ENCODE results near the gene DCAKD. TPM values are rescaled to one million over a fixed set of nuclear protein-coding genes. Genes with fewer than 3 reads are reported as not detected.

The DCAKD gene
- total RNA-seq, 4 donors from 2014 or later = 47.7 to 53.2 (median 49.5) TPM

- H3K36me3 ChIP-seq = no peaks in the 10 kb centered on the region
- 90 to 91% methylated on average over 9 of the region's 9 CpGs for WGBS, 2 donors
- H3K4me3 ChIP-seq = no peak overlapping the region
- peaks cover 0 to 60% (median 24%) of the 10 kb centered on the region in 4 donors for H3K4me1 ChIP-seq
- DNase-seq (ENCODE audit: low spot score in 2 of 2) = no peak
- H3K9me3 ChIP-seq = no peaks in the 10 kb centered on the region
- H3K27ac ChIP-seq = no peak overlapping the region
- no peaks in the 10 kb centered on the region for H3K27me3 ChIP-seq
- TF ChIP-seq EP300 (IDR thresholded peaks at IDR 0.05) (no peak), POLR2A (IDR thresholded peaks at IDR 0.05) (no peak), CTCF (IDR thresholded peaks at IDR 0.05) (no peak)
Observed at GRCh38 chr17:45046537-45047125, 4.8 kb downstream of the DCAKD start.

- WGBS, 2 donors = 60 to 66% methylated on average over 18 of the region's 18 CpGs
- Histone ChIP-seq H3K4me1 (peaks cover 0 to 66% (median 22%) of the 10 kb centered on the region in 4 donors), H3K36me3 (no peaks in the 10 kb centered on the region), H3K27me3 (no peaks in the 10 kb centered on the region), H3K27ac (peak overlapping the region in 3 of 4 donors; percentile 38 to 62 (median 59)), H3K4me3 (no peak overlapping the region), H3K9me3 (no peaks in the 10 kb centered on the region)
- TF ChIP-seq EP300 (IDR thresholded peaks at IDR 0.05) = no peak
- no peak for TF ChIP-seq POLR2A (IDR thresholded peaks at IDR 0.05)
- no peak for TF ChIP-seq CTCF (IDR thresholded peaks at IDR 0.05)
- no peak for DNase-seq (ENCODE audit: low spot score in 2 of 2)
Observed at GRCh38 chr17:45043813-45044540, 7.5 kb downstream of the DCAKD start.

GRCh38 chr17:45042346-45043120 lies 8.9 kb downstream of the DCAKD start:
- Histone ChIP-seq H3K27ac (peak overlapping the region in 2 of 4 donors; percentile 12 to 59), H3K4me1 (peaks cover 0 to 64% (median 22%) of the 10 kb centered on the region in 4 donors)

GRCh38 chr17:45040459-45040858 lies 11.0 kb downstream of the DCAKD start:
- peak overlapping the region in 1 of 4 donors; percentile 40 for H3K27ac ChIP-seq
- TF ChIP-seq CTCF (IDR thresholded peaks at IDR 0.05) (no peak), EP300 (IDR thresholded peaks at IDR 0.05) (no peak), POLR2A (IDR thresholded peaks at IDR 0.05) (no peak)
- no peaks in the 10 kb centered on the region for H3K9me3 ChIP-seq

More at GRCh38 chr17:45042346-45043120, 8.9 kb downstream of the DCAKD start:
- TF ChIP-seq POLR2A (IDR thresholded peaks at IDR 0.05) = no peak
- Histone ChIP-seq H3K27me3 (no peaks in the 10 kb centered on the region), H3K9me3 (no peaks in the 10 kb centered on the region), H3K36me3 (no peaks in the 10 kb centered on the region), H3K4me3 (no peak overlapping the region)
- WGBS, 2 donors = 59 to 63% methylated on average over 11 of the region's 11 CpGs
- DNase-seq (ENCODE audit: low spot score in 2 of 2) = no peak

GRCh38 chr17:45038728-45039634 lies 12.5 kb downstream of the DCAKD start:
- Histone ChIP-seq H3K9me3 (no peaks in the 10 kb centered on the region), H3K27me3 (no peaks in the 10 kb centered on the region), H3K4me3 (no peak overlapping the region), H3K27ac (peak overlapping the region in 2 of 4 donors; percentile 26 to 34), H3K4me1 (peaks cover 0 to 50% (median 20%) of the 10 kb centered on the region in 4 donors), H3K36me3 (peaks cover 0 to 9% (median 4%) of the 10 kb centered on the region in 3 donors)
- DNase-seq (ENCODE audit: low spot score in 2 of 2) = peak; percentile 30 to 50
- TF ChIP-seq CTCF (IDR thresholded peaks at IDR 0.05) (no peak), EP300 (IDR thresholded peaks at IDR 0.05) (no peak), POLR2A (IDR thresholded peaks at IDR 0.05) (no peak)
- 63 to 72% methylated on average over 13 of the region's 13 CpGs for WGBS, 2 donors

More at GRCh38 chr17:45040459-45040858, 11.0 kb downstream of the DCAKD start:
- H3K4me1 ChIP-seq = peaks cover 0 to 62% (median 22%) of the 10 kb centered on the region in 4 donors
- no peak for DNase-seq (ENCODE audit: low spot score in 2 of 2)
- no peak overlapping the region for H3K4me3 ChIP-seq
- WGBS, 2 donors = 53 to 55% methylated on average over 4 of the region's 4 CpGs
- H3K27me3 ChIP-seq = no peaks in the 10 kb centered on the region
- H3K36me3 ChIP-seq = no peaks in the 10 kb centered on the region
